ENCODE results near the gene DNASE1L2.

DNA sequence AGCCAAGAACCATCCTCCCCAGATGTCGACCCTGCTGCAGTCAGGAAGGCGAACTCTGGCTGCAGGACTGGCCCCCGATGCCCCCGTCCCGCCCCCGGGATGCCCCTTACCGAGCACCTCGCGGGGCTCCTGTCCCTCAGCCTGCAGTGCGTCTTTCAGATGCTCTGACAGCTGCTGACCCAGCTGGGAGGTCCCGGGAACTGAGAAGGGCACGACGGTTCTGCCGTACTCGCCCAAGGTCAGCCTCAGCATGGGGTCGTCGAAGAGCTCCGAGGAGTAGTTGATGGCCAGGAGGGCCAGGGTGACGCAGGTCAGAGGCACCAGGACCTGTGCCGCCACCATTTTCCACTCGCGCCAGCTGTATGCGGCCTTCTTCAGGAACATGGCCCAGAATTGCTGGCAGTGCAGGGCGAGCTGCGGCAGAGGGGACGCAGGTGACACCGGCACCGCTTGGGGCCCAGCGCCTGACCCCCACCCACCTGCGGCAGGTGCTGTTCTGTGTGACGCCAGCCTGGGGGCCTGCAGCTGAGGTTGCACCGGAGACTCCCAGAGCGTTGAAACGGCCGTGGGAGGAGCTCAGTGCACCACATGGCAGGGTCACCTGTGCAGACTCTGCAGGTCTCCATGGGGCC is 51.8 kb downstream of the DNASE1L2 start:
- TF ChIP-seq, protein P1, sequence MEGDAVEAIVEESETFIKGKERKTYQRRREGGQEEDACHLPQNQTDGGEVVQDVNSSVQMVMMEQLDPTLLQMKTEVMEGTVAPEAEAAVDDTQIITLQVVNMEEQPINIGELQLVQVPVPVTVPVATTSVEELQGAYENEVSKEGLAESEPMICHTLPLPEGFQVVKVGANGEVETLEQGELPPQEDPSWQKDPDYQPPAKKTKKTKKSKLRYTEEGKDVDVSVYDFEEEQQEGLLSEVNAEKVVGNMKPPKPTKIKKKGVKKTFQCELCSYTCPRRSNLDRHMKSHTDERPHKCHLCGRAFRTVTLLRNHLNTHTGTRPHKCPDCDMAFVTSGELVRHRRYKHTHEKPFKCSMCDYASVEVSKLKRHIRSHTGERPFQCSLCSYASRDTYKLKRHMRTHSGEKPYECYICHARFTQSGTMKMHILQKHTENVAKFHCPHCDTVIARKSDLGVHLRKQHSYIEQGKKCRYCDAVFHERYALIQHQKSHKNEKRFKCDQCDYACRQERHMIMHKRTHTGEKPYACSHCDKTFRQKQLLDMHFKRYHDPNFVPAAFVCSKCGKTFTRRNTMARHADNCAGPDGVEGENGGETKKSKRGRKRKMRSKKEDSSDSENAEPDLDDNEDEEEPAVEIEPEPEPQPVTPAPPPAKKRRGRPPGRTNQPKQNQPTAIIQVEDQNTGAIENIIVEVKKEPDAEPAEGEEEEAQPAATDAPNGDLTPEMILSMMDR (IDR thresholded peaks at IDR 0.05; ENCODE audit: low read depth, low read length, missing input control): no peak
- TF ChIP-seq, protein P2, sequence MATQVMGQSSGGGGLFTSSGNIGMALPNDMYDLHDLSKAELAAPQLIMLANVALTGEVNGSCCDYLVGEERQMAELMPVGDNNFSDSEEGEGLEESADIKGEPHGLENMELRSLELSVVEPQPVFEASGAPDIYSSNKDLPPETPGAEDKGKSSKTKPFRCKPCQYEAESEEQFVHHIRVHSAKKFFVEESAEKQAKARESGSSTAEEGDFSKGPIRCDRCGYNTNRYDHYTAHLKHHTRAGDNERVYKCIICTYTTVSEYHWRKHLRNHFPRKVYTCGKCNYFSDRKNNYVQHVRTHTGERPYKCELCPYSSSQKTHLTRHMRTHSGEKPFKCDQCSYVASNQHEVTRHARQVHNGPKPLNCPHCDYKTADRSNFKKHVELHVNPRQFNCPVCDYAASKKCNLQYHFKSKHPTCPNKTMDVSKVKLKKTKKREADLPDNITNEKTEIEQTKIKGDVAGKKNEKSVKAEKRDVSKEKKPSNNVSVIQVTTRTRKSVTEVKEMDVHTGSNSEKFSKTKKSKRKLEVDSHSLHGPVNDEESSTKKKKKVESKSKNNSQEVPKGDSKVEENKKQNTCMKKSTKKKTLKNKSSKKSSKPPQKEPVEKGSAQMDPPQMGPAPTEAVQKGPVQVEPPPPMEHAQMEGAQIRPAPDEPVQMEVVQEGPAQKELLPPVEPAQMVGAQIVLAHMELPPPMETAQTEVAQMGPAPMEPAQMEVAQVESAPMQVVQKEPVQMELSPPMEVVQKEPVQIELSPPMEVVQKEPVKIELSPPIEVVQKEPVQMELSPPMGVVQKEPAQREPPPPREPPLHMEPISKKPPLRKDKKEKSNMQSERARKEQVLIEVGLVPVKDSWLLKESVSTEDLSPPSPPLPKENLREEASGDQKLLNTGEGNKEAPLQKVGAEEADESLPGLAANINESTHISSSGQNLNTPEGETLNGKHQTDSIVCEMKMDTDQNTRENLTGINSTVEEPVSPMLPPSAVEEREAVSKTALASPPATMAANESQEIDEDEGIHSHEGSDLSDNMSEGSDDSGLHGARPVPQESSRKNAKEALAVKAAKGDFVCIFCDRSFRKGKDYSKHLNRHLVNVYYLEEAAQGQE (IDR thresholded peaks at IDR 0.05): no peak
- TF ChIP-seq, protein P3, sequence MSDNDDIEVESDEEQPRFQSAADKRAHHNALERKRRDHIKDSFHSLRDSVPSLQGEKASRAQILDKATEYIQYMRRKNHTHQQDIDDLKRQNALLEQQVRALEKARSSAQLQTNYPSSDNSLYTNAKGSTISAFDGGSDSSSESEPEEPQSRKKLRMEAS (IDR thresholded peaks at IDR 0.05): no peak
- TF ChIP-seq GABPA (IDR thresholded peaks at IDR 0.05 in 1 of 2, conservative IDR thresholded peaks at IDR 0.05 in 1 of 2) (no peak), SP1 (IDR thresholded peaks at IDR 0.05) (no peak), FOXA1 (IDR thresholded peaks at IDR 0.05) (no peak), JUND (IDR thresholded peaks at IDR 0.05) (no peak), YY1 (IDR thresholded peaks at IDR 0.05) (no peak), TAF1 (conservative IDR thresholded peaks at IDR 0.05) (no peak), NR2F2 (IDR thresholded peaks at IDR 0.05) (no peak), RAD21 (IDR thresholded peaks at IDR 0.05) (no peak)
- TF ChIP-seq, protein P4, sequence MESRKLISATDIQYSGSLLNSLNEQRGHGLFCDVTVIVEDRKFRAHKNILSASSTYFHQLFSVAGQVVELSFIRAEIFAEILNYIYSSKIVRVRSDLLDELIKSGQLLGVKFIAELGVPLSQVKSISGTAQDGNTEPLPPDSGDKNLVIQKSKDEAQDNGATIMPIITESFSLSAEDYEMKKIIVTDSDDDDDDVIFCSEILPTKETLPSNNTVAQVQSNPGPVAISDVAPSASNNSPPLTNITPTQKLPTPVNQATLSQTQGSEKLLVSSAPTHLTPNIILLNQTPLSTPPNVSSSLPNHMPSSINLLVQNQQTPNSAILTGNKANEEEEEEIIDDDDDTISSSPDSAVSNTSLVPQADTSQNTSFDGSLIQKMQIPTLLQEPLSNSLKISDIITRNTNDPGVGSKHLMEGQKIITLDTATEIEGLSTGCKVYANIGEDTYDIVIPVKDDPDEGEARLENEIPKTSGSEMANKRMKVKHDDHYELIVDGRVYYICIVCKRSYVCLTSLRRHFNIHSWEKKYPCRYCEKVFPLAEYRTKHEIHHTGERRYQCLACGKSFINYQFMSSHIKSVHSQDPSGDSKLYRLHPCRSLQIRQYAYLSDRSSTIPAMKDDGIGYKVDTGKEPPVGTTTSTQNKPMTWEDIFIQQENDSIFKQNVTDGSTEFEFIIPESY (IDR thresholded peaks at IDR 0.05): no peak
- TF ChIP-seq, protein P5, sequence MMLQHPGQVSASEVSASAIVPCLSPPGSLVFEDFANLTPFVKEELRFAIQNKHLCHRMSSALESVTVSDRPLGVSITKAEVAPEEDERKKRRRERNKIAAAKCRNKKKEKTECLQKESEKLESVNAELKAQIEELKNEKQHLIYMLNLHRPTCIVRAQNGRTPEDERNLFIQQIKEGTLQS (IDR thresholded peaks at IDR 0.05): no peak

All from liver (tissue), 3 donors.